IPS-18c (cell line): ENCODE measurements around the gene FREY1.

Source experiments
- H3K4me3 ChIP-seq: 2 replicates; pipeline ENCODE4 v1.7.0; 2013; ENCODE audit warnings: low read depth, mild to moderate bottlenecking, low read length, moderate library complexity; ENCODE audit not compliant: insufficient read depth
- H3K9me3 ChIP-seq: one replicate; pipeline ENCODE4 v1.6.1; 2013; ENCODE audit warnings: mild to moderate bottlenecking, low read length, moderate library complexity; ENCODE audit not compliant: control insufficient read depth, insufficient read depth

FREY1 gene

DNA sequence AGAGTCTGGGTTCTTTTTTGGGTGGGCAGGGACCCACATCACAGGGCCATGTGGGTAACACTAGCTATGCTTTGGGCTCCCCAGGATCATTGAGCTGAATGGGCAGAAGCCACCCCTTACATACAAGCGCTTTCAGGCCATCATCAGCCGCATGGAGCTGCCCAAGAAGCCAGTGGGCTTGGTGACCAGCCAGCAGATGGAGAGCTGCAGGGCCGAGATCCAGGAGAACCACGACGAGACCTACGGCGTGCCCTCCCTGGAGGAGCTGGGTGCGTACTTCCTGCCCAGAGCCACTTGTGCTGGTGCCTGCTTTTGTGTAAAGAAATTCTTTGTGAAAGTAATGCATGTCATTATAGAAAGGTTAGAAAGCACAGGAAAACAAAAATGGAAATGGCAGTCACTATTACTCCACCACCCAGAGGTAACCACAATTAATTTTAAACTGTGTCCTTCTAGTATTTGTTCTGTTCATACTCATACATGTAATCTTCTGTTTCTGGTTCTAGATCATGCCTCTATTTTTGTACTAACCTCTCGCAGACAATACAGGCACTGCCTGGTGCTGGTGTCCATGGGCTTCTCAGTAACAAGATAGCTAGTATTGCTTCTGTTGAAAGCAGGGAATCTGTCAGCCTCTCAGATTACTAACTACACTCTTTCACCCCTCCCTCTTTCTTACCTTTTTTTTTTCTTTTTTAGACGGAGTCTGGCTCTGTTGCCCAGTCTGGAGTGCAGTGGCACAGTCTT is 46.1 kb downstream of the FREY1 start:
- H3K4me3 ChIP-seq = no peak overlapping the region
- no peaks in the 10 kb centered on the region for H3K9me3 ChIP-seq

- H3K9me3 ChIP-seq = no peaks in the 10 kb centered on the region
Measured at GRCh38 chr11:45860348-45860747, 46.7 kb downstream of the FREY1 start.

GRCh38 chr11:45859661-45860140 is 47.4 kb downstream of the FREY1 start:
- Histone ChIP-seq H3K9me3 (no peaks in the 10 kb centered on the region), H3K4me3 (no peak overlapping the region)

More at GRCh38 chr11:45860348-45860747, 46.7 kb downstream of the FREY1 start:
- no peak overlapping the region for H3K4me3 ChIP-seq

DNA sequence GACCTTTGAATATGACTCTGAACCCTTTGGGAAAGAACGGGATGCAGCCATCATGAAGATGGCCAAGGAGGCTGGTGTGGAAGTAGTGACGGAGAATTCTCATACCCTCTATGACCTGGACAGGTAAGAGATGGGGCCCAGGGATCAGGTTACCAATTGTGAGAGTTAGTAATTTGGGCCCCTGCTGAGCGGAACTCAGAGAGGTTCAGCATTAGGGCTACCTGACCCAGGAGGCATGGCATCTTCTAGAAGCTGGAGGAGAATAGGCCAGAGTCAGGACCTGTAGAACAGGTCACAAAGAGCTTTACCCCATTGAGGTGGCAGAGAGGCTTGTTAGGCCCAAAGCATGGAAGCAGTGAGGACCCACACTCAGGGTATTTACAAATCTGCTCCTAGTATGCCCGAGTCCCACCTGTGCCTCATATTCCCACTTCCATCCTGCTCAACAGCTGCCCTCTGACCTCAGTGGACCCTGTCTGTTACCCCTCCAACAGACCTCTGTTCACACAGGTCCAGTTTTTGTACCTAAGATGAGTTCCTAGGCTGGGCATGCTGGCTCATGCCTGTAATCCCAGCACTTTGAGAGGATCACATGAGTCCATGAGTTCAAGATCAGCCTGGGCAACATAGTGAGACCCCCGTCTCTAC is 48.2 kb downstream of the FREY1 start:
- H3K4me3 ChIP-seq = no peak overlapping the region

DNA sequence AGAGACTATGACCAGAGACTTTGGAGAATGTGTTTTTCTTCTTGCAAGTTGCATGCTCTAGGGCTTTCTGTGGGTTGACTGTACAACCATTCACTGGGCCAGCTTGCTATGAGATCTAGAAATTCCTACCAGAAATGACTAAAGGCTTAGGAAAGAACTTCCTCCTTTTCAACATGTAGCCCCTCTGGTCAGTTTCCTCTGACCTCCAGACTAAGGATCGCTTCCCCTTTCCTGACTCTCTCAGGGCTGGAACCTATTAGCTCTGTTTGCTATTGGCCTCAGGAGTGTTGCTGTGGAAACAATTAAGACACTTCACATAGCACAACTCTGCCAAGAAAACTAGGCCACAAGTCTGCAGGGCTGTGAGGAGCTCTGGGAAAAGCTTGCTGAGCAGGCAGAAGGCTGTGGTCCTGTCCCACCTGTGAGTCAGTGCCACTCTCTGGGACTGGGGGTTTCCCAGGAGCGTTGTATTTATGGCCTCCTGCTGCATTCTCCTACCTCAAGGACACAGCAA is 49.1 kb downstream of the FREY1 start:
- Histone ChIP-seq H3K9me3 (no peaks in the 10 kb centered on the region), H3K4me3 (no peak overlapping the region)

More for the DNA sequence above, 48.2 kb downstream of the FREY1 start:
- no peaks in the 10 kb centered on the region for H3K9me3 ChIP-seq
